Measurements from ENCODE around the gene ZC4H2. TPM values are rescaled to one million over a fixed set of nuclear protein-coding genes. Genes with fewer than 3 reads are reported as not detected.
A peak's percentile ranks its signal among the peaks of the same experiment; 100 is the strongest.

The ZC4H2 gene
- total RNA-seq, 1 experiment from 2014 or later: 11.7 TPM

- intact Hi-C loops (cut with micrococcal nuclease; ENCODE audit: unreplicated experiment): no loop called here
- ChIA-PET CTCF (no interaction called here), POLR2A (interaction anchor here (0.6 kb wide), 1 partner anchor 50 kb away, joined by 3 read pairs; no protein-coding TSS in a partner anchor)
- DNase-seq (ENCODE audit: low read depth, low spot score) (no peak), ATAC-seq (no peak)
- no TSS peak for BruUV-seq (replicated peaks)
- Histone ChIP-seq H3K27me3 (ENCODE audit: control insufficient read depth, insufficient read depth, low read length) (no peaks in the 10 kb centered on the region), H3K4me3 (ENCODE audit: low read depth in 2 of 2, low read length in 2 of 2) (no peak overlapping the region), H3K9me3 (ENCODE audit: control insufficient read depth, insufficient read depth, low read depth, low read length) (no peaks in the 10 kb centered on the region), H3K4me1 (ENCODE audit: control insufficient read depth, insufficient read depth, low read length) (no peaks in the 10 kb centered on the region), H3K27ac (ENCODE audit: low read length) (no peak overlapping the region), H3K36me3 (ENCODE audit: control insufficient read depth, insufficient read depth, low read length) (no peaks in the 10 kb centered on the region)
- in situ Hi-C loops (cut with HindIII; ENCODE audit: low pct_unique_long_range_greater_than_20kb, low sequenced_read_pairs): no loop called here
- TF ChIP-seq POLR2AphosphoS5 (IDR thresholded peaks at IDR 0.05; ENCODE audit: low read depth, low read length): no peak
- TF ChIP-seq SIN3A (IDR thresholded peaks at IDR 0.05; ENCODE audit: borderline replicate concordance, insufficient read depth, low read depth, low read length): no peak
- TF ChIP-seq REST (IDR thresholded peaks at IDR 0.05; ENCODE audit: insufficient read depth in 1 of 2, low read depth in 2 of 2, low read length in 1 of 2): no peak
- TF ChIP-seq, protein P1, sequence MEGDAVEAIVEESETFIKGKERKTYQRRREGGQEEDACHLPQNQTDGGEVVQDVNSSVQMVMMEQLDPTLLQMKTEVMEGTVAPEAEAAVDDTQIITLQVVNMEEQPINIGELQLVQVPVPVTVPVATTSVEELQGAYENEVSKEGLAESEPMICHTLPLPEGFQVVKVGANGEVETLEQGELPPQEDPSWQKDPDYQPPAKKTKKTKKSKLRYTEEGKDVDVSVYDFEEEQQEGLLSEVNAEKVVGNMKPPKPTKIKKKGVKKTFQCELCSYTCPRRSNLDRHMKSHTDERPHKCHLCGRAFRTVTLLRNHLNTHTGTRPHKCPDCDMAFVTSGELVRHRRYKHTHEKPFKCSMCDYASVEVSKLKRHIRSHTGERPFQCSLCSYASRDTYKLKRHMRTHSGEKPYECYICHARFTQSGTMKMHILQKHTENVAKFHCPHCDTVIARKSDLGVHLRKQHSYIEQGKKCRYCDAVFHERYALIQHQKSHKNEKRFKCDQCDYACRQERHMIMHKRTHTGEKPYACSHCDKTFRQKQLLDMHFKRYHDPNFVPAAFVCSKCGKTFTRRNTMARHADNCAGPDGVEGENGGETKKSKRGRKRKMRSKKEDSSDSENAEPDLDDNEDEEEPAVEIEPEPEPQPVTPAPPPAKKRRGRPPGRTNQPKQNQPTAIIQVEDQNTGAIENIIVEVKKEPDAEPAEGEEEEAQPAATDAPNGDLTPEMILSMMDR (IDR thresholded peaks at IDR 0.05): no peak
- no peak for TF ChIP-seq TCF7L2 (IDR thresholded peaks at IDR 0.05; ENCODE audit: low read depth, low read length)
Measured at GRCh38 chrX:64925480-64925879, 50.8 kb downstream of the ZC4H2 start.

DNA sequence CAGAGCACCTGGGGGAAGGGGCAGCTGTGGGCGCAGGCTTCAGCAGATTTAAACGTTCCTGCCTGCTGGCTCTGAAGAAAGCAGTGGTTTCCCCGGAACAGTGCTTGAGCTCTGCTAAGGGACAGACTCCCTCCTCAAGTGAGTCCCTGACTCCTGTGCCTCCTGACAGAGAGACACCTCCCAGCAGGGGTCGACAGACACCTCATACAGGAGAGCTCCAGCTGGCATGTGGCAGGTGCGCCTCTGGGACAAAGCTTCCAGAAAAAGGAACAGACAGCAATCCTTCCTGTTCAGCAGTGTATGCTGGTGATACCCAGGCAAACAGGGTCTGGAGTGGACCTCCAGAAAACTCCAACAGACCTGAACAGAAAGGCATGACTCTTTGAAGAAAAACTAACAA is 68.1 kb downstream of the ZC4H2 start:
- H3K27ac ChIP-seq (ENCODE audit: low read length): no peak overlapping the region
- no peaks in the 10 kb centered on the region for H3K9me3 ChIP-seq (ENCODE audit: control insufficient read depth, insufficient read depth, low read depth, low read length)
- in situ Hi-C loops (cut with HindIII; ENCODE audit: low pct_unique_long_range_greater_than_20kb, low sequenced_read_pairs): no loop called here
- H3K27me3 ChIP-seq (ENCODE audit: control insufficient read depth, insufficient read depth, low read length): no peaks in the 10 kb centered on the region
- H3K4me1 ChIP-seq (ENCODE audit: control insufficient read depth, insufficient read depth, low read length): no peaks in the 10 kb centered on the region
- H3K4me3 ChIP-seq (ENCODE audit: low read depth in 2 of 2, low read length in 2 of 2): no peak overlapping the region
- ChIA-PET CTCF (no interaction called here), POLR2A (no interaction called here)
- no TSS peak for BruUV-seq (replicated peaks)
- TF ChIP-seq, protein P1 (IDR thresholded peaks at IDR 0.05): peak; percentile 19; the same call in 1 of the 2 replicates
- TF ChIP-seq TCF7L2 (IDR thresholded peaks at IDR 0.05; ENCODE audit: low read depth, low read length): no peak
- ATAC-seq (no peak), DNase-seq (ENCODE audit: low read depth, low spot score) (no peak)
- no peaks in the 10 kb centered on the region for H3K36me3 ChIP-seq (ENCODE audit: control insufficient read depth, insufficient read depth, low read length)
- intact Hi-C loops (cut with micrococcal nuclease; ENCODE audit: unreplicated experiment): no loop called here

All from Panc1 (cell line).